M059J (cell line): Measurements from ENCODE around the gene TRIM2. TPM values are rescaled to one million over a fixed set of nuclear protein-coding genes. Genes with fewer than 3 reads are reported as not detected.

ENCODE experiments used
- DNase-seq: peaks from one replicate; pipeline ENCODE4 v3.0.0-alpha.2; 2012; ENCODE audit warnings: low read depth
- total RNA-seq: library from RNA; depleted of rRNA; stranded (reverse); fragments of >200 nt; shearing (Covaris generic); gene quantifications from 2 replicates; pipeline ENCODE4 v1.2.3, GENCODE V29; 2014

TRIM2 gene
- total RNA-seq, 1 experiment from 2014 or later, result 18.4 TPM

- peak; percentile 67 for DNase-seq
Observed at GRCh38 chr4:153222707-153223426, 18.6 kb downstream of the TRIM2 start.

- peak; percentile 20 for DNase-seq
Observed at GRCh38 chr4:153223427-153223801, 19.2 kb downstream of the TRIM2 start.

GRCh38 chr4:153223930-153224329, 19.7 kb downstream of the TRIM2 start:
- DNase-seq, result peak; percentile 85

GRCh38 chr4:153224474-153224873, 20.2 kb downstream of the TRIM2 start:
- no peak for DNase-seq

- no peak for DNase-seq
Observed at GRCh38 chr4:153227469-153228075, 23.3 kb downstream of the TRIM2 start.

GRCh38 chr4:153228512-153229140, 24.4 kb downstream of the TRIM2 start:
- DNase-seq, result no peak

- no peak for DNase-seq
Observed at GRCh38 chr4:153229545-153229944, 25.3 kb downstream of the TRIM2 start.

- peak; percentile 35 for DNase-seq
Observed at GRCh38 chr4:153232768-153233167, 28.5 kb downstream of the TRIM2 start.

GRCh38 chr4:153233761-153234371, 29.6 kb downstream of the TRIM2 start:
- DNase-seq, result peak; percentile 96

- DNase-seq, result peak; percentile 85
Observed at GRCh38 chr4:153234885-153235284, 30.6 kb downstream of the TRIM2 start.

- no peak for DNase-seq
Observed at GRCh38 chr4:153238135-153238919, 34.1 kb downstream of the TRIM2 start.

- no peak for DNase-seq
Observed at GRCh38 chr4:153239409-153239808, 35.2 kb downstream of the TRIM2 start.

- no peak for DNase-seq
Observed at GRCh38 chr4:153241295-153241694, 37.1 kb downstream of the TRIM2 start.

GRCh38 chr4:153241970-153242838, 38.0 kb downstream of the TRIM2 start:
- DNase-seq, result peak; percentile 35

GRCh38 chr4:153242839-153243324, 38.6 kb downstream of the TRIM2 start:
- DNase-seq, result no peak

GRCh38 chr4:153243468-153243867, 39.2 kb downstream of the TRIM2 start:
- no peak for DNase-seq

- no peak for DNase-seq
Observed at GRCh38 chr4:153244969-153245368, 40.7 kb downstream of the TRIM2 start.

GRCh38 chr4:153245775-153246174, 41.5 kb downstream of the TRIM2 start:
- no peak for DNase-seq

- DNase-seq, result no peak
Observed at GRCh38 chr4:153246446-153247115, 42.3 kb downstream of the TRIM2 start.

- no peak for DNase-seq
Observed at GRCh38 chr4:153247116-153247490, 42.9 kb downstream of the TRIM2 start.
